Mesenchymal stem cell (in vitro differentiated cells and primary cell): ENCODE measurements around the gene CIAPIN1. TPM values are rescaled to one million over a fixed set of nuclear protein-coding genes. Genes with fewer than 3 reads are reported as not detected.

ENCODE experiments used
- DNase-seq: peaks from one replicate; pipeline ENCODE4 v3.0.0-alpha.2; 2013
- H2AFZ ChIP-seq: one replicate; pipeline ENCODE4 v1.6.1; 2013; ENCODE audit warnings: low read depth, mild to moderate bottlenecking, control low read depth, inconsistent platforms, low read length, moderate library complexity
- H2AK5ac ChIP-seq: 2 replicates; pipeline ENCODE4 v1.6.1; 2013; ENCODE audit warnings: low read length, moderate library complexity, mild to moderate bottlenecking, inconsistent platforms; ENCODE audit not compliant: severe bottlenecking
- H2BK120ac ChIP-seq: one replicate; pipeline ENCODE4 v1.6.1; 2013; ENCODE audit warnings: low read depth, mild to moderate bottlenecking, inconsistent platforms, low read length, moderate library complexity
- H2BK12ac ChIP-seq, 2 experiments: one replicate each; pipeline ENCODE4 v1.6.1; 2013; ENCODE audit warnings: inconsistent platforms in 2 of 2, low read length in 2 of 2, mild to moderate bottlenecking in 2 of 2, moderate library complexity in 2 of 2, control low read depth in 1 of 2
- H2BK15ac ChIP-seq: one replicate; pipeline ENCODE4 v1.6.1; 2013; ENCODE audit warnings: mild to moderate bottlenecking, low read depth, inconsistent platforms; ENCODE audit not compliant: poor library complexity, severe bottlenecking
- H2BK5ac ChIP-seq: 2 replicates; pipeline ENCODE4 v1.6.1; 2013; ENCODE audit warnings: low read depth, mild to moderate bottlenecking, low read length, control low read depth, inconsistent platforms; ENCODE audit not compliant: poor library complexity, severe bottlenecking
- H3K14ac ChIP-seq, 2 experiments: one replicate each; pipeline ENCODE4 v1.6.1; 2013; ENCODE audit warnings: inconsistent platforms in 2 of 2, low read length in 2 of 2, control low read depth in 1 of 2, mild to moderate bottlenecking in 1 of 2, moderate library complexity in 1 of 2
- H3K18ac ChIP-seq, 2 experiments: one replicate each; pipeline ENCODE4 v1.6.1; 2013; ENCODE audit warnings: inconsistent platforms in 2 of 2, low read length in 2 of 2, control low read depth in 1 of 2, low read depth in 1 of 2, mild to moderate bottlenecking in 1 of 2
- H3K23ac ChIP-seq, 2 experiments: one replicate each; pipeline ENCODE4 v1.6.1; 2013; ENCODE audit warnings: inconsistent platforms in 2 of 2, low read length in 2 of 2, mild to moderate bottlenecking in 2 of 2, moderate library complexity in 2 of 2, control low read depth in 1 of 2
- H3K27ac ChIP-seq: 2 replicates; pipeline ENCODE4 v1.5.1; 2013; ENCODE audit warnings: mild to moderate bottlenecking, moderate library complexity, low read length, control low read depth, inconsistent platforms; ENCODE audit not compliant: poor library complexity, severe bottlenecking
- H3K27me3 ChIP-seq, 2 experiments: 2 replicates each; pipeline versions ENCODE4 v1.6.1 to v1.7.0; 2013; ENCODE audit warnings: low read length in 2 of 2, mild to moderate bottlenecking in 2 of 2, moderate library complexity in 2 of 2, control low read depth in 1 of 2, inconsistent platforms in 1 of 2; ENCODE audit not compliant: control insufficient read depth in 1 of 2, insufficient read depth in 1 of 2
- H3K36me3 ChIP-seq, 2 experiments: 2 replicates each; pipeline versions ENCODE4 v1.6.1 to v1.7.0; 2013; ENCODE audit warnings: low read length in 2 of 2, control low read depth in 1 of 2, inconsistent platforms in 1 of 2, low read depth in 1 of 2, mild to moderate bottlenecking in 1 of 2; ENCODE audit not compliant: insufficient read depth in 2 of 2, control insufficient read depth in 1 of 2
- H3K4ac ChIP-seq, 2 experiments: one replicate each; pipeline ENCODE4 v1.6.1; 2013; ENCODE audit warnings: inconsistent platforms in 2 of 2, low read length in 2 of 2, mild to moderate bottlenecking in 2 of 2, moderate library complexity in 2 of 2, control low read depth in 1 of 2, low read depth in 1 of 2
- H3K4me1 ChIP-seq: 2 replicates; pipeline ENCODE4 v1.6.1; 2013; ENCODE audit warnings: low read depth, low read length, control low read depth; ENCODE audit not compliant: control insufficient read depth, insufficient read depth
- H3K4me2 ChIP-seq: 2 replicates; pipeline ENCODE4 v1.6.1; 2013; ENCODE audit warnings: low read length, mild to moderate bottlenecking, inconsistent platforms; ENCODE audit not compliant: poor library complexity, severe bottlenecking
- H3K4me3 ChIP-seq, 2 experiments: 2 replicates each; pipeline versions ENCODE4 v1.5.1 to v1.7.0; 2013; ENCODE audit warnings: low read length in 2 of 2, mild to moderate bottlenecking in 2 of 2, control low read depth in 1 of 2, low read depth in 1 of 2; ENCODE audit not compliant: insufficient read depth in 1 of 2
- H3K79me1 ChIP-seq: replicated peaks from 2 replicates; pipeline ENCODE4 v1.6.1; 2013; ENCODE audit warnings: mild to moderate bottlenecking, control low read depth, low read length, inconsistent platforms; ENCODE audit not compliant: poor library complexity, severe bottlenecking
- H3K9ac ChIP-seq: 2 replicates; pipeline ENCODE4 v1.7.0; 2013; ENCODE audit warnings: mild to moderate bottlenecking, low read length, moderate library complexity
- H3K9me3 ChIP-seq: 2 replicates; pipeline ENCODE4 v1.7.0; 2013; ENCODE audit warnings: mild to moderate bottlenecking, low read length; ENCODE audit not compliant: control insufficient read depth
- H4K8ac ChIP-seq: one replicate; pipeline ENCODE4 v1.6.1; 2013; ENCODE audit warnings: inconsistent platforms, mild to moderate bottlenecking, low read length, moderate library complexity
- H4K91ac ChIP-seq: one replicate; pipeline ENCODE4 v1.6.1; 2013; ENCODE audit warnings: mild to moderate bottlenecking, low read length, inconsistent platforms
- WGBS: methylation state at CpG from one replicate; pipeline ENCODE4 v1.1.7; 2013; ENCODE audit warnings: mixed read lengths; 5-methylcytosine and 5-hydroxymethylcytosine counted together
- polyA plus RNA-seq, 2 experiments: library from polyadenylated mRNA; stranded (reverse); fragments of 200-250 nt; gene quantifications; one replicate each; pipeline ENCODE4 v1.2.3, GENCODE V29; 2013

CIAPIN1 gene
- 30.8 TPM for polyA plus RNA-seq (2013, experiment 1 of 2)
- 33.0 TPM for polyA plus RNA-seq (2013, experiment 2 of 2)

DNA sequence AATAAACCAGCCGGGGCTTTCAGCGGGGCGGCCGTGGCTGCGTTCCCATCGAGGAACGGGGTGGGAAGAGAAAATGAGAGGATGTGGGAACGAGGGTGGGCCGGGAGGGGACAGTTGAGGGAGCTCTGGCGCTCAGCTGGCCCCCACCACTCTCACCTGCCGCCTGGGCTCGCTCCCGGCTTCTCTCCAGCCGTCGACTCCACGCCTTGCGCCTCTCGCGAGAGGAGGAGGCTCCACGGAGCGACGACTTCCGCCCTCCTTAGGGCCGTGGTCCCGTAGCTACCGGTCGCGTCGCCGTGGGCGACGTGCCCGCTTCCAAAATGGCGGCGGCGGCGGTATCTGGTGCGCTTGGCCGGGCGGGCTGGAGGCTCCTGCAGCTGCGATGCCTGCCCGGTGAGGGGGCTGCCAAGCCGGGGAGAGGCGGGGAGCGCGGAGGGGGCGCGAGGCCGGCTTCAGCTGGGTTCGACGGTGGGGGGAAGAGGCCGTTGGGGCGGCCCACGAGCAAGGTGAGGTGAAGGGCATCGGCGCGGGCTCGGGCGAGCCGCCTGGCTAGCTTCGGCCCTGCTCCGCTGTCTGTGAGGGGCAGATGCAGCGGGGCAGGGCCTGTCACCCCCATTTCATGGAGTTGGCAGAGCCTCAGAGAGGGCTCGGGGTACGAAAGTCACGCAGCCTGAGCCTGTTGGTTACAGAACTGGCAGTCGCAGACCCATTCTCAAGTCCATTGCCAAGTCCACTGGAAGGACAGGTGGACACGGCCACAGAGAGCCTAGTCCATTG is at the start of gene CIAPIN1, which contains the start of gene COQ9:
TSS of gene CIAPIN1 (minus strand) at position 200 of the 777 bp plus-strand sequence. CDS start 6,457 bp downstream, outside the sequence.
TSS of gene COQ9 (plus strand) at position 294 of the 777 bp plus-strand sequence. CDS start at position 321, 27 bp downstream.
- H2BK120ac ChIP-seq, result peak within 1 kb of the TSS; percentile 96
- H4K8ac ChIP-seq, result peak within 1 kb of the TSS; percentile 99
- peak within 1 kb of the TSS in 1 of 2 experiments; percentile 100 for H3K23ac ChIP-seq
- no peaks in the 10 kb centered on the region for H3K9me3 ChIP-seq
- peak within 1 kb of the TSS; percentile 94 for H4K91ac ChIP-seq
- H3K9ac ChIP-seq, result peak within 1 kb of the TSS; percentile 95
- peak within 1 kb of the TSS; percentile 77 for H2BK15ac ChIP-seq
- H3K27ac ChIP-seq, result peak within 1 kb of the TSS; percentile 66
- H2AK5ac ChIP-seq, result peak within 1 kb of the TSS; percentile 43
- H3K14ac ChIP-seq, result peak within 1 kb of the TSS; percentile 96 to 99
- 0% methylated on average over 56 of the region's 68 CpGs for WGBS
- H3K79me1 ChIP-seq, result peaks cover 32% of the 10 kb centered on the region
- peak within 1 kb of the TSS; percentile 92 for H2BK5ac ChIP-seq
- H3K4me3 ChIP-seq, result peak within 1 kb of the TSS; percentile 96 to 97
- peak within 1 kb of the TSS; percentile 96 to 99 for H3K4ac ChIP-seq
- H3K27me3 ChIP-seq, result no peaks in the 10 kb centered on the region
- H3K4me2 ChIP-seq, result peak within 1 kb of the TSS; percentile 58
- H3K18ac ChIP-seq, result peak within 1 kb of the TSS; percentile 97 to 98
- no peak within 1 kb of the TSS for H2BK12ac ChIP-seq
- H3K36me3 ChIP-seq, result peaks cover 7 to 16% of the 10 kb centered on the region in 2 experiments
- peak; percentile 94 for DNase-seq
- peak within 1 kb of the TSS; percentile 97 for H2AFZ ChIP-seq
- H3K4me1 ChIP-seq, result peaks cover 5% of the 10 kb centered on the region

- Histone ChIP-seq H2AFZ (no peak overlapping the region), H3K18ac (no peak overlapping the region), H2BK5ac (no peak overlapping the region), H2AK5ac (no peak overlapping the region), H3K4me1 (no peaks in the 10 kb centered on the region), H3K27me3 (peaks cover 0 to 14% of the 10 kb centered on the region in 2 experiments), H3K4ac (no peak overlapping the region), H3K14ac (no peak overlapping the region), H3K9ac (no peak overlapping the region), H3K23ac (no peak overlapping the region), H3K79me1 (no peaks in the 10 kb centered on the region), H2BK15ac (no peak overlapping the region), H3K9me3 (no peaks in the 10 kb centered on the region), H3K4me2 (no peak overlapping the region), H3K36me3 (no peaks in the 10 kb centered on the region), H2BK120ac (no peak overlapping the region), H4K8ac (no peak overlapping the region), H4K91ac (no peak overlapping the region), H3K4me3 (no peak overlapping the region), H2BK12ac (no peak overlapping the region), H3K27ac (no peak overlapping the region)
- no peak for DNase-seq
- 96% methylated on average over 4 of the region's 4 CpGs for WGBS
These were observed 46.6 kb upstream of the CIAPIN1 start for GRCh38 chr16:57493767-57494166.

- H3K27ac ChIP-seq, result no peak overlapping the region
- no peak for DNase-seq
- no peak overlapping the region for H3K4me2 ChIP-seq
- H4K8ac ChIP-seq, result no peak overlapping the region
- no peak overlapping the region for H3K4me3 ChIP-seq
- peaks cover 0 to 2% of the 10 kb centered on the region in 2 experiments for H3K27me3 ChIP-seq
- H3K23ac ChIP-seq, result no peak overlapping the region
- H3K4me1 ChIP-seq, result peaks cover 24% of the 10 kb centered on the region
- H3K79me1 ChIP-seq, result peaks cover 10% of the 10 kb centered on the region
- H3K18ac ChIP-seq, result no peak overlapping the region
- H3K14ac ChIP-seq, result no peak overlapping the region
- no peak overlapping the region for H3K4ac ChIP-seq
- no peak overlapping the region for H2BK5ac ChIP-seq
- H3K9ac ChIP-seq, result no peak overlapping the region
- no peak overlapping the region for H2BK120ac ChIP-seq
- no peak overlapping the region for H2BK12ac ChIP-seq
- no peak overlapping the region for H2BK15ac ChIP-seq
- H2AFZ ChIP-seq, result no peak overlapping the region
- H3K36me3 ChIP-seq, result no peaks in the 10 kb centered on the region
- no peak overlapping the region for H4K91ac ChIP-seq
- WGBS, result 98% methylated on average over 5 of the region's 5 CpGs
- H3K9me3 ChIP-seq, result no peaks in the 10 kb centered on the region
- H2AK5ac ChIP-seq, result no peak overlapping the region
These were observed 42.0 kb upstream of the CIAPIN1 start for GRCh38 chr16:57489229-57489628.
